GM12891 (cell line): Measurements from ENCODE around the gene EMC8.

ENCODE experiments used
- POLR2A ChIP-seq: IDR thresholded peaks from 2 replicates; pipeline ENCODE4 v1.6.1; 2011; ENCODE audit warnings: low read depth, low read length, control low read depth
- TAF1 ChIP-seq: IDR thresholded peaks from 2 replicates; pipeline ENCODE4 v1.6.1; 2011; ENCODE audit warnings: low read depth, low read length, control low read depth

- TF ChIP-seq POLR2A (no peak), TAF1 (no peak)
Measured at GRCh38 chr16:85835956-85836705, 36.8 kb upstream of the EMC8 start.
